Esophagus squamous epithelium (tissue), 5 donors: ENCODE measurements around the gene TKTL1. TPM values are rescaled to one million over a fixed set of nuclear protein-coding genes. Genes with fewer than 3 reads are reported as not detected.

Source experiments
- DNase-seq: peaks from one replicate; lab custom pipeline; 2025; lab: John Stamatoyannopoulos, UW
- H3K27ac ChIP-seq, 4 donors: fragments of 200-600 bp; sonication (generic); one replicate each; pipeline ENCODE4 v1.5.1; 2016 to 2019; ENCODE audit warnings: mild to moderate bottlenecking in 1 of 4
- H3K27me3 ChIP-seq, 4 donors: fragments of 200-600 bp; sonication (generic); 1 replicate in 3 of 4; 2 replicates in 1 of 4; pipeline versions ENCODE4 v1.5.1 to v1.6.0; 2017 to 2021; ENCODE audit warnings: antibody characterized with exemption in 1 of 4
- H3K36me3 ChIP-seq, 3 donors: fragments of 200-600 bp; sonication (generic); one replicate each; pipeline ENCODE4 v1.5.1; 2016 to 2019
- H3K4me1 ChIP-seq, 3 donors: fragments of 200-600 bp; sonication (generic); one replicate each; pipeline ENCODE4 v1.5.1; 2017 to 2019
- H3K4me3 ChIP-seq, 4 donors: fragments of 200-600 bp; sonication (generic); 1 replicate in 3 of 4; 2 replicates in 1 of 4; pipeline ENCODE4 v1.5.1; 2016 to 2019; ENCODE audit warnings: mild to moderate bottlenecking in 2 of 4, moderate library complexity in 1 of 4
- H3K9me3 ChIP-seq, 3 donors: fragments of 200-600 bp; sonication (generic); one replicate each; pipeline ENCODE4 v1.5.1; 2016 to 2019
- POLR2A ChIP-seq, 4 donors: fragments of 450-650 bp; IDR thresholded peaks; one replicate each; pipeline ENCODE4 v1.6.1; 2017; ENCODE audit warnings: antibody characterized with exemption in 4 of 4, mild to moderate bottlenecking in 4 of 4, moderate library complexity in 3 of 4
- WGBS, 2 donors: methylation state at CpG; one replicate each; pipeline ENCODE4 v1.1.5; 2018; 5-methylcytosine and 5-hydroxymethylcytosine counted together
- intact Hi-C: fragments of 100-400 bp; cut with DNase I; formaldehyde crosslinking; loops from one replicate; pipeline ENCODE4 v1.15.0; 2022
- total RNA-seq, 4 donors: library from RNA; depleted of rRNA; stranded (reverse); fragments of >200 nt; gene quantifications; one replicate each; pipeline ENCODE4 v1.1.0, GENCODE V29; 2016
- TF ChIP-seq, protein P1 (sequence below), 6 experiments: fragments of 450-650 bp in 4 of 6; fragments of 200-600 bp in 2 of 6; sonication (generic) in 2 of 6; IDR thresholded peaks; one replicate each; pipeline ENCODE4 v1.5.1; 2016 to 2019; ENCODE audit warnings: antibody characterized with exemption in 6 of 6, mild to moderate bottlenecking in 4 of 6, moderate library complexity in 4 of 6
- donor health status: DM: yes; HTN: yes; CAD: no.

Gene TKTL1
- total RNA-seq, 4 donors from 2014 or later = not detected

DNA sequence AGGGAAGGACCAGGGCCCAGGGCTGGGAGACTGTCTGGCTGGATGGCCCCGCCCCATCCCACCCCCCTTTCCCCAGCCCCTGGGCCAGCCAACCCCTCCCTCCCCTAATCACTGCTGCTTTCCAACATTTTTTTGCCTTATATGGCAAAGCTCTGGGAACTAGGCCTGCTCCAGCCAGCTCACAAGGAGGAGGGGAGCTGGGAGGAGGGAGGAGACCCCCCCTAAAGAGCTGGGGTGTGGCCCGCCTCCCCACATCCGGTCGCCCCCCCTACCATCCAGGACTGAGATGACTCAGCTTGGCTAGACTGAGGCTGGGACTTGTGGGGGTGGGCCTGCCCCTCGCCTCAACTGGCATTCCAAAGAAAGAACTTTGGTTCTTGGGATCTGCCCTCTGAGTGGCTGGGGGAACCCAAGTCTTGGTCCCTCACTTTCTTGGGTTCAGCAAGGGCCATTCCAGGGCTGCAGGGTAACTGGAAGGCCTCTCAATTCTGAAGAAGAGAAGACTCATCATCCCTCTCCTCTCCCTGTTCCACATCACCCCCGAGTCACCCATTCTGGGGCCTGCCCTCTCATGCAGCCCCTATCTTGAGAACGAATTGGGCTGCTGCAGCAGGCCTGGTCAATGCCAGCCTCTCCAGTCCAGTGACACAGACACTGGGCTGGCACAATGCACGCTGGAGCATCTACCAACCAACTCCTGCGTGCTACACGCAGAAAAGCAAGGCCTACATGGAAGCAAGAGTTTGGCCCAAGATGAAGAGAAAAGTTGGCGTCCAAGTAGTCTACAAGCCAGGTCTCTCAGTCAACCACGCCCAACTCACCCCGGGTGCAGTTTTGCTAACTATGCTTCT is 74.1 kb downstream of the TKTL1 start:
- intact Hi-C loops = no loop called here
- Histone ChIP-seq H3K27ac (peak overlapping the region; percentile 84 to 99 (median 96)), H3K9me3 (no peaks in the 10 kb centered on the region), H3K36me3 (peaks cover 11 to 31% (median 15%) of the 10 kb centered on the region in 3 donors), H3K27me3 (no peaks in the 10 kb centered on the region), H3K4me3 (peak overlapping the region; percentile 55 to 76 (median 70)), H3K4me1 (peaks cover 15 to 92% (median 23%) of the 10 kb centered on the region in 3 donors)
- WGBS, 2 donors = 63% methylated on average over 6 of the region's 13 CpGs; no CpG with 5 or more reads in 1 of the 2 donors
- peak in 1 of 4 donors; percentile 46 for TF ChIP-seq POLR2A (IDR thresholded peaks at IDR 0.05)
- TF ChIP-seq, protein P1, sequence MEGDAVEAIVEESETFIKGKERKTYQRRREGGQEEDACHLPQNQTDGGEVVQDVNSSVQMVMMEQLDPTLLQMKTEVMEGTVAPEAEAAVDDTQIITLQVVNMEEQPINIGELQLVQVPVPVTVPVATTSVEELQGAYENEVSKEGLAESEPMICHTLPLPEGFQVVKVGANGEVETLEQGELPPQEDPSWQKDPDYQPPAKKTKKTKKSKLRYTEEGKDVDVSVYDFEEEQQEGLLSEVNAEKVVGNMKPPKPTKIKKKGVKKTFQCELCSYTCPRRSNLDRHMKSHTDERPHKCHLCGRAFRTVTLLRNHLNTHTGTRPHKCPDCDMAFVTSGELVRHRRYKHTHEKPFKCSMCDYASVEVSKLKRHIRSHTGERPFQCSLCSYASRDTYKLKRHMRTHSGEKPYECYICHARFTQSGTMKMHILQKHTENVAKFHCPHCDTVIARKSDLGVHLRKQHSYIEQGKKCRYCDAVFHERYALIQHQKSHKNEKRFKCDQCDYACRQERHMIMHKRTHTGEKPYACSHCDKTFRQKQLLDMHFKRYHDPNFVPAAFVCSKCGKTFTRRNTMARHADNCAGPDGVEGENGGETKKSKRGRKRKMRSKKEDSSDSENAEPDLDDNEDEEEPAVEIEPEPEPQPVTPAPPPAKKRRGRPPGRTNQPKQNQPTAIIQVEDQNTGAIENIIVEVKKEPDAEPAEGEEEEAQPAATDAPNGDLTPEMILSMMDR (IDR thresholded peaks at IDR 0.05) = no peak
- peak; percentile 19 for DNase-seq

GRCh38 chrX:154370300-154371016 is 74.9 kb downstream of the TKTL1 start:
- H3K27me3 ChIP-seq = no peaks in the 10 kb centered on the region
- intact Hi-C loops = no loop called here
- DNase-seq = no peak
- peak overlapping the region; percentile 55 to 76 (median 70) for H3K4me3 ChIP-seq
- peak overlapping the region; percentile 84 to 99 (median 96) for H3K27ac ChIP-seq
- no CpG with 5 or more reads among the region's 63 CpGs for WGBS, 2 donors
- TF ChIP-seq, protein P1 (IDR thresholded peaks at IDR 0.05) = no peak
- TF ChIP-seq POLR2A (IDR thresholded peaks at IDR 0.05) = no peak
- H3K36me3 ChIP-seq = peaks cover 9 to 23% (median 12%) of the 10 kb centered on the region in 3 donors
- no peaks in the 10 kb centered on the region for H3K9me3 ChIP-seq
- H3K4me1 ChIP-seq = peaks cover 15 to 92% (median 23%) of the 10 kb centered on the region in 3 donors

- Histone ChIP-seq H3K27ac (peak overlapping the region; percentile 84 to 99 (median 96)), H3K4me3 (peak overlapping the region; percentile 55 to 76 (median 70)), H3K27me3 (no peaks in the 10 kb centered on the region), H3K36me3 (peaks cover 2 to 15% (median 5%) of the 10 kb centered on the region in 3 donors), H3K9me3 (no peaks in the 10 kb centered on the region), H3K4me1 (peaks cover 15 to 85% (median 23%) of the 10 kb centered on the region in 3 donors)
- peak; percentile 67 for DNase-seq
- peak in 3 of 4 donors; percentile 72 to 97 (median 95) for TF ChIP-seq POLR2A (IDR thresholded peaks at IDR 0.05)
- TF ChIP-seq, protein P1 (IDR thresholded peaks at IDR 0.05) = no peak
- WGBS, 2 donors = 0% methylated on average over 6 of the region's 77 CpGs; no CpG with 5 or more reads in 1 of the 2 donors
- intact Hi-C loops = no loop called here
Measured at GRCh38 chrX:154371017-154371788, 75.6 kb downstream of the TKTL1 start.

GRCh38 chrX:154371789-154372300 is 76.2 kb downstream of the TKTL1 start:
- Histone ChIP-seq H3K36me3 (peaks cover 0 to 9% (median 0%) of the 10 kb centered on the region in 3 donors), H3K4me1 (peaks cover 15 to 79% (median 23%) of the 10 kb centered on the region in 3 donors), H3K27me3 (no peaks in the 10 kb centered on the region), H3K27ac (peak overlapping the region; percentile 84 to 99 (median 95)), H3K4me3 (peak overlapping the region; percentile 55 to 76 (median 70)), H3K9me3 (no peaks in the 10 kb centered on the region)
- 40% methylated on average over 6 of the region's 43 CpGs; no CpG with 5 or more reads in 1 of the 2 donors for WGBS, 2 donors
- TF ChIP-seq, protein P1 (IDR thresholded peaks at IDR 0.05) = no peak
- peak in 1 of 4 donors; percentile 18 for TF ChIP-seq POLR2A (IDR thresholded peaks at IDR 0.05)
- no peak for DNase-seq
- intact Hi-C loops = no loop called here
